Natural killer cell (primary cell): ENCODE results near the gene TMIE. TPM values are rescaled to one million over a fixed set of nuclear protein-coding genes. Genes with fewer than 3 reads are reported as not detected.

ENCODE experiments used
- ATAC-seq, 3 donors: fragments of 150-1000 bp in 2 of 3; fragments of 200-7000 bp in 1 of 3; cut with Tn5 transposase; 1 replicate in 1 of 3; 2 replicates in 2 of 3; pipeline ENCODE4 v1.10.0; 2021; ENCODE audit warnings: mild to moderate bottlenecking in 2 of 3, moderate library complexity in 2 of 3
- DNase-seq, 2 donors: peaks; one replicate each; pipeline versions ENCODE4 v3.0.0 to v3.0.0-alpha.2; 2013 to 2021; ENCODE audit warnings: mixed read lengths in 1 of 2
- H3K27ac ChIP-seq: one replicate; pipeline ENCODE4 v1.5.1; 2013; ENCODE audit warnings: mild to moderate bottlenecking, low read length
- H3K27me3 ChIP-seq: one replicate; pipeline ENCODE4 v1.6.1; 2013; ENCODE audit warnings: low read length; ENCODE audit not compliant: control insufficient read depth, insufficient read depth
- H3K36me3 ChIP-seq: one replicate; pipeline ENCODE4 v1.6.1; 2013; ENCODE audit warnings: low read length; ENCODE audit not compliant: control insufficient read depth, insufficient read depth
- H3K4me1 ChIP-seq: one replicate; pipeline ENCODE4 v1.6.1; 2013; ENCODE audit warnings: low read length; ENCODE audit not compliant: control insufficient read depth, insufficient read depth
- H3K4me3 ChIP-seq: one replicate; pipeline ENCODE4 v1.5.1; 2013; ENCODE audit warnings: low read length
- H3K9me3 ChIP-seq: one replicate; pipeline ENCODE4 v1.6.1; 2013; ENCODE audit warnings: low read length; ENCODE audit not compliant: control insufficient read depth, insufficient read depth
- H3K27ac Mint-ChIP-seq, 2 donors: one replicate each; pipeline ENCODE4 v1.8.0; 2022; ENCODE audit warnings: mild to moderate bottlenecking in 2 of 2, mixed read lengths in 2 of 2, moderate library complexity in 1 of 2
- H3K27me3 Mint-ChIP-seq, 2 donors: one replicate each; pipeline ENCODE4 v1.8.0; 2022; ENCODE audit warnings: low read depth in 2 of 2, mixed read lengths in 2 of 2
- H3K36me3 Mint-ChIP-seq: one replicate; pipeline ENCODE4 v1.8.0; 2022; ENCODE audit warnings: mixed read lengths
- H3K4me1 Mint-ChIP-seq, 2 donors: one replicate each; pipeline ENCODE4 v1.8.0; 2022; ENCODE audit warnings: mixed read lengths in 2 of 2
- H3K4me3 Mint-ChIP-seq: one replicate; pipeline ENCODE4 v1.8.0; 2022; ENCODE audit warnings: mild to moderate bottlenecking, moderate library complexity, mixed read lengths
- H3K9me3 Mint-ChIP-seq, 2 donors: one replicate each; pipeline ENCODE4 v1.8.0; 2022; ENCODE audit warnings: mixed read lengths in 2 of 2
- WGBS: methylation state at CpG from one replicate; pipeline ENCODE4 v1.1.7; 2013; ENCODE audit warnings: missing lambda C conversion rate; ENCODE audit not compliant: insufficient coverage; 5-methylcytosine and 5-hydroxymethylcytosine counted together
- intact Hi-C: fragments of 100-400 bp; cut with micrococcal nuclease; formaldehyde crosslinking; loops from one replicate; pipeline ENCODE4 v1.14.2; 2022
- total RNA-seq, 4 donors: library from RNA; stranded (reverse); fragments of 120-200 nt in 1 of 4; gene quantifications; one replicate each; pipeline versions ENCODE4 v1.2.3 to v1.2.4, GENCODE V29; 2013 to 2022
- TF ChIP-seq, protein P1 (sequence below): fragments of 200-600 bp; IDR thresholded peaks from one replicate; pipeline ENCODE4 v1.8.0; 2022; ENCODE audit warnings: antibody characterized with exemption

Gene TMIE
- total RNA-seq, 3 donors from 2014 or later (not counting 1 experiment from before 2014, with no cell fraction given) = not detected

DNA sequence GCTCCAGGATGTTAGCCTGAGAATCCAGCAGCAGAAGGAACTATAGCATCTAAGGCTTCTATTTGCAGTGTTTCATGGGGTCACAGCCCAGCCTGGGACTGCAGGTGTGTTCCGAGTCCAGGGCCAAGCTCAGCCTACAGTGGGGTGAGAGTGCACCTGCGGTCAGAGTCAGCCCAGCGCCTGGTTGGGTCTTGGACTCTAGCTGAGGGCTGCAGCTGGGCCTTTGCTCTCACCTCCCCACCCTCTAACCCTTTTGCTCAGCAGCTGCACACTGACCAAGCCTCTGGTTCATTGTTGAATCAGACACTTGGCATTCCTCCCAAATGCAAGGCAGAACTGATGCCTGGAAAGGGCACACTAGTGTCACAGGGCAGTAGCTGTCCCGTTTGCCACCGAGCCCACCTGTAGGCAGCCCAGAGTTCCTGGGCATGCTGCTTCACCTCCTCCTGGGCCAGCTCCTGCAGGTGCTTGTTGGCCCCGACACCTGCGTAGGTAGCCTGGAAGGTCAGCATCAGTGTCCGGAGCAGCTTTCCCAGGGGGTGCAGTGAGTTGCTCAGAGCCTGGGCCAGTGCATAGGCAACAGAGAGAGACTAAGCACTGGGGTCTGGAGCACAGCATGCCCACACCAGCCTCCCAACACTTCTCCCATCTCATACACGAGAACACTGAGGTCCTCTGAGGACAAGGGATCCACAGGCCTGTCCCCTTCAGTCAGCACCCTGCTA is 25.2 kb upstream of the TMIE start:
- H3K4me1 Mint-ChIP-seq = no peaks in the 10 kb centered on the region
- 80% methylated on average over 9 of the region's 9 CpGs for WGBS
- DNase-seq = no peak
- Histone ChIP-seq H3K27ac (no peak overlapping the region), H3K9me3 (no peaks in the 10 kb centered on the region), H3K4me1 (no peaks in the 10 kb centered on the region), H3K4me3 (no peak overlapping the region), H3K27me3 (no peaks in the 10 kb centered on the region), H3K36me3 (no peaks in the 10 kb centered on the region)
- H3K27me3 Mint-ChIP-seq = peaks cover 0 to 4% of the 10 kb centered on the region in 2 donors
- intact Hi-C loops = no loop called here
- no peak overlapping the region for H3K4me3 Mint-ChIP-seq
- H3K9me3 Mint-ChIP-seq = no peaks in the 10 kb centered on the region
- H3K36me3 Mint-ChIP-seq = no peaks in the 10 kb centered on the region
- TF ChIP-seq, protein P1, sequence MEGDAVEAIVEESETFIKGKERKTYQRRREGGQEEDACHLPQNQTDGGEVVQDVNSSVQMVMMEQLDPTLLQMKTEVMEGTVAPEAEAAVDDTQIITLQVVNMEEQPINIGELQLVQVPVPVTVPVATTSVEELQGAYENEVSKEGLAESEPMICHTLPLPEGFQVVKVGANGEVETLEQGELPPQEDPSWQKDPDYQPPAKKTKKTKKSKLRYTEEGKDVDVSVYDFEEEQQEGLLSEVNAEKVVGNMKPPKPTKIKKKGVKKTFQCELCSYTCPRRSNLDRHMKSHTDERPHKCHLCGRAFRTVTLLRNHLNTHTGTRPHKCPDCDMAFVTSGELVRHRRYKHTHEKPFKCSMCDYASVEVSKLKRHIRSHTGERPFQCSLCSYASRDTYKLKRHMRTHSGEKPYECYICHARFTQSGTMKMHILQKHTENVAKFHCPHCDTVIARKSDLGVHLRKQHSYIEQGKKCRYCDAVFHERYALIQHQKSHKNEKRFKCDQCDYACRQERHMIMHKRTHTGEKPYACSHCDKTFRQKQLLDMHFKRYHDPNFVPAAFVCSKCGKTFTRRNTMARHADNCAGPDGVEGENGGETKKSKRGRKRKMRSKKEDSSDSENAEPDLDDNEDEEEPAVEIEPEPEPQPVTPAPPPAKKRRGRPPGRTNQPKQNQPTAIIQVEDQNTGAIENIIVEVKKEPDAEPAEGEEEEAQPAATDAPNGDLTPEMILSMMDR = no peak
- no peak overlapping the region for H3K27ac Mint-ChIP-seq
- no peak for ATAC-seq

DNA sequence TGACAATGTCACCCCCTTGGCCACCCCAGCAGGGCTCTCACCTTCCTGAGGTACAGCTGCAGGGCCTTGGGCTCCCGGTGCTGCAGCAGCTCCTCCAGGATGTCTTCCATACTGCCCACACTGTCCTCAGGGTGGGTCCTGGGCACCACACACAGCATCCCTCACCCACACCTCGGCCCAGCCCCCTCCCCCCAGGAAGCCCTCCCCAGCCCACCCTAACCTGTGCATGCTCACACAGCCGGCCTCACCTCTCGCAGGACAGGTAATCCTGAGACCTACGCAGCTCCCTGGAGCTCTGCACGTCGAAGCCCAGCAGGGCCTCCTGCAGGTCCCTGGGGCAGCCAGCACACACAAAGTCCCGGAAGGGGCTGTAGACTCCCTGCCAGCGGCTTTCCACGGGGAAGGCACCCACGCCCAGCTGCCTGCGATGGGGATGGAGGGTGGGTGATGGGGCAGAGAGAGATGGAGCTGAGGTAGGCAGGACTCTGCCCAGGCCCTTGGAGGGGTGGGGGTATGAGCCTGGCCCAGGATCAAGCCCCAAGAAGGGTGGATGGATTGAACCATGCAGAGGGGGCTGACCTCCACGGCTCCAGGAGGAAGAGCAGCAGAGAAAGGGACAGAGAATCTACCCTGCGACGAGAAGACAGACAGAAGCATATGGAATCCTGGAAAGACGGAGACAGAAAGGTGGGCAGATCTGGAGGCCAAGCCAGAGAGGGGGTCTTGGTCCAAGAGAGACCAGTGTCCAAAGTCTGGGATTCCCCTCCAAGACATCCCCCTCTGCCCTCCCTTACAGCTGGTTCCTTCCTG is 24.4 kb upstream of the TMIE start:
- Mint-ChIP-seq H3K9me3 (no peaks in the 10 kb centered on the region), H3K4me3 (no peak overlapping the region), H3K4me1 (no peaks in the 10 kb centered on the region), H3K36me3 (no peaks in the 10 kb centered on the region), H3K27ac (no peak overlapping the region), H3K27me3 (peaks cover 0 to 4% of the 10 kb centered on the region in 2 donors)
- Histone ChIP-seq H3K27ac (no peak overlapping the region), H3K9me3 (no peaks in the 10 kb centered on the region), H3K4me3 (no peak overlapping the region), H3K36me3 (no peaks in the 10 kb centered on the region), H3K27me3 (no peaks in the 10 kb centered on the region), H3K4me1 (no peaks in the 10 kb centered on the region)
- ATAC-seq = no peak
- WGBS = 86% methylated on average over 16 of the region's 16 CpGs
- intact Hi-C loops = no loop called here
- TF ChIP-seq, protein P1 = no peak
- no peak for DNase-seq

DNA sequence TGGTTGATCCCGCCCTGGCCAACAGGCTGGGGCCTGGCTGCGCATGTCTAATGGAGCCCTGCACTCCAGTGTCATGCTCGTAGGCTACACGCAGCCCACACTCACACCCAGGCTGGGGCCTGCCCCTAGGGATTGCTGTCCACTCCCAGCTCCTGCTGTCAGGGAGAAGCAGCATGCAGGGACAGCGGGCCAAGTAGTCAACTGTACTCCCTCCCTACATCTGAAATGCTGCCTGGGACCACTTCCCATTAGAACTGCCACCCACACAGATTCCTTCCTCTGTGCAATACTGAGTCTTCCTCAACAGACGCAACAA is 23.8 kb upstream of the TMIE start:
- ATAC-seq = no peak
- 87% methylated on average over 6 of the region's 6 CpGs for WGBS
- H3K27ac ChIP-seq = no peak overlapping the region
- Mint-ChIP-seq H3K27ac (no peak overlapping the region), H3K36me3 (no peaks in the 10 kb centered on the region), H3K9me3 (no peaks in the 10 kb centered on the region), H3K27me3 (peaks cover 0 to 4% of the 10 kb centered on the region in 2 donors), H3K4me3 (no peak overlapping the region), H3K4me1 (no peaks in the 10 kb centered on the region)
- H3K27me3 ChIP-seq = no peaks in the 10 kb centered on the region
- no peaks in the 10 kb centered on the region for H3K4me1 ChIP-seq
- intact Hi-C loops = no loop called here
- no peaks in the 10 kb centered on the region for H3K9me3 ChIP-seq
- no peaks in the 10 kb centered on the region for H3K36me3 ChIP-seq
- H3K4me3 ChIP-seq = no peak overlapping the region
- no peak for DNase-seq
- TF ChIP-seq, protein P1 = no peak
